HG03432 (cell line): ENCODE results near the gene NRG2.

Experiments used
- ATAC-seq: cut with Tn5 transposase; IDR thresholded peaks from one replicate; pipeline ENCODE4 v1.9.1; 2021; ENCODE audit warnings: mild to moderate bottlenecking, moderate library complexity; ENCODE audit not compliant: unreplicated experiment

The NRG2 gene

DNA sequence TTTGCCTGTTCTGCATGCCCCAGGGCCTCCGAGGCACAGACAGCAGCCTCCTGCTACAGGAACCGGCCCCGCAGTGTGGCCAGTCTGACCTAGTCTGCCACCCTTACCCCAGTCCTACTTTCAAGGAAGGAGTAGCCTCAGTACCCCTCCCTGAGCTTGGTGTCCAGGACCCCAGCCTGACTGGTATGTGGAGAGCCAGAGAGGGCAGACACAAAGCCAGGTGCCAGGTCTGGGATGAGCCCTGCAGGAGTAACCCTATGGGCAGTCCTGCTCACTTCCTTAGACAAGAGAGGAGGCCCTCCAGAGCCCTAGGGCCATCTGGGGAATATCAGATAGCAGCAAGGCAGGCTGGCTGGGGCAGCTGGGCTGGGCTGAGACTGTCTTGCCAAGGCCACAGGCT lies 67.8 kb downstream of the NRG2 start:
- ATAC-seq, result no peak

DNA sequence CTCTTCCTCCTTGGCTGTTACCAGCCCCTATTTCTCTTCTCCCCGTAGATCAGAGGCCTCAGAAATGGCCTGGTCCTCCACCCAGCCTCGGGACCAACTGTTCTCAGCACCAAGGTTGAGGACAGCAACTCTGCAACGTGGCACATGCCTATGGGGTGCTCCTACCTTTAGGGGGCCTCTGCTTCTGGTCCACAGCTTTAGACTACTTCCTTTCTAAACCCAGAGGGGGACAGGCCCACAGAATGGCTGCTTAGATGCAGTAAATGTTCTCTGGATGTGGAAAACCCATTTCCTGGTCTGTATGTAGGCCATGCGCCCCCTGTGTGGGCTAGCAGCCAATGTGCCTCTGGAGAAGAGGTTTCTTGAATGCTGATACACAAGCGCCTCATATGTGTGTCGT lies 68.4 kb downstream of the NRG2 start:
- ATAC-seq, result no peak

DNA sequence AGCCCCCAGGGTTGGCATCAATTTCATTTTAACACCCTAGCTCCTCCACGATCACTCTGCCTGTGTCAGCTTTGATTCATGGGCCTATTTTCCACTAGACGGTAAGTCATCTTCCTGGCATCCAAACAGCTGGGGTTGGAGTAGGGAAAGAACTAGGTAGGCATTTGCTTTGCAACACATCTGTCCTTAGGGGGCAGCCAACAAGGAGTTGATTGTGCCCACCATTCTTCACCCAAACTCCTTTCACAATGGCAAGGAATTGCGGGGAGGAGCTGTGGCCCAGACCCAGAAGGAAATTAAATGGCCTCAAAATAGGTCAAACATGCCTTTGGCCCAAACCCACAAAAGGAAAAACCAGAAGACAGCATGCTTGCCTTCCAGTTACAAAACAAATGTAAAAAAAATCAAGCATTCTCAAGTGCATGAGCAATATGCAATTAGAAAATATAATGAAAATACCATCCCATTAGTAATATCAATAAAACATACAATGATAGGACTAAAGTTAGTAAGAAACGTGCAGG lies 71.8 kb downstream of the NRG2 start:
- no peak for ATAC-seq

- ATAC-seq, result no peak
These were observed 73.8 kb downstream of the NRG2 start for GRCh38 chr5:139969318-139969717.

DNA sequence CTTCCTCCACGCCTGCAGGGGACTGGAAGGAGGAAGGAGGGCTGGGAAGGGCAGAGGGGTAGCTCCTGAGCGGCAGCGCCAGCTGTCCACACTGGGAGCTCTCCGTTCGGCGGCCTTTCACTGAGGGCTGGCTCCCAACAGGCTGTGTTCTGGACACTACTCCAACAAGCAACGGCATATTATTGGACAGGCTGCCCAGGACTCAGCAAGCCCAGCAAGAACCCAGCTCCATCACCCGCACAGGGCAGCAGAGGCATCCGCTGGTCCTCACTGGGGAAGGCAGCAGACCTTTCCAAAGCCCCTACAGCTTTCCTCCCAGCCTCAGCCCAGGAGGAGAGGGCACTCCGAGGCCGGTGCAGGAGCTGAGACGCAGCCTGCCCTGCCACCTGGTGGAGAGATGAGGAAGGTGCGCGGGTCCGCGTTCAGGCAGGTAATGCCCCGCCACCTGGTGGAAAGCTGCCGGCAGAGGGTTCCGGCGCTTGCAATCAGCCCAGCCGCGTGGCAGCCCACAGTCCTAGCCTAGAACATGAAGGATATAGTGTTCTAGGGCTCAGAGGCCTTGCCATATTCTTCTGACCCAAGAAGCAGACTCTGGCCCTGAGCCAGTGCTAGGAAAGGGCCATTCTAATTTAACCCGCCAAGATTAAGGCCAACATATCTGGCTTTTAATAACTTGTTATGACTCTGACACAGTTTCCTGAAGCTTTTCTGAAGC lies 74.4 kb downstream of the NRG2 start:
- ATAC-seq, result peak; percentile 93

- no peak for ATAC-seq
These were observed 75.7 kb downstream of the NRG2 start for GRCh38 chr5:139967353-139967752.

GRCh38 chr5:139966856-139967255 lies 76.2 kb downstream of the NRG2 start:
- no peak for ATAC-seq

DNA sequence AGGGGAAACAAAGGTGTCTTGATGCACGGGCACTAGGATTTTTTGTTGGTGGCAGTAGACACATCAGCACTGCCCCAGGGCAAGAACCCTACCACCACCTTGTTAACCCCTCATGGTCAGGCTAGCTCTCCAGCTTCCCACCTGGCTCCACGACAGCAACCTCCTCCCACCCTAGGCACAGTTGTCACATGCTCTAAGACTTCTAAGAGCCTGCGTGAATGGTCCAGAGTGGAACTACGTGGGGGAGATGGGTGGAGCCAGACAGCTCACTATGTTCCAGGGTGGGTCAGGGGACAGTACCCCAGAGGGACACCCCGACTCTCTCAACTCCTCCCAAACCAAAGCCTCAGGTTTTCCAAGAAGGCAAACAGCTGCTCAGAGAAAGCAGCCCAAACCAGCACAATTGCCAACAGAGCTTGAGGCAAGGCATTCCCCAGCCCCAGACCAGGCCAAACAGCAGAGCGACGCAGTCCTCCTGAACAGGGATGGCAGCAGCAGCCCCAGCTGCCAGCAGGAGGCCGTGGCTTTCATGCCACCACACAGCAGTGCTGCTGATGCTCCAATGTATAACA lies 78.0 kb downstream of the NRG2 start:
- ATAC-seq, result no peak

GRCh38 chr5:139964266-139964993 lies 78.7 kb downstream of the NRG2 start:
- ATAC-seq, result no peak

GRCh38 chr5:139962445-139962844 lies 80.7 kb downstream of the NRG2 start:
- ATAC-seq, result no peak

- peak; percentile 57 for ATAC-seq
These were observed 81.5 kb downstream of the NRG2 start for GRCh38 chr5:139961435-139962157.

DNA sequence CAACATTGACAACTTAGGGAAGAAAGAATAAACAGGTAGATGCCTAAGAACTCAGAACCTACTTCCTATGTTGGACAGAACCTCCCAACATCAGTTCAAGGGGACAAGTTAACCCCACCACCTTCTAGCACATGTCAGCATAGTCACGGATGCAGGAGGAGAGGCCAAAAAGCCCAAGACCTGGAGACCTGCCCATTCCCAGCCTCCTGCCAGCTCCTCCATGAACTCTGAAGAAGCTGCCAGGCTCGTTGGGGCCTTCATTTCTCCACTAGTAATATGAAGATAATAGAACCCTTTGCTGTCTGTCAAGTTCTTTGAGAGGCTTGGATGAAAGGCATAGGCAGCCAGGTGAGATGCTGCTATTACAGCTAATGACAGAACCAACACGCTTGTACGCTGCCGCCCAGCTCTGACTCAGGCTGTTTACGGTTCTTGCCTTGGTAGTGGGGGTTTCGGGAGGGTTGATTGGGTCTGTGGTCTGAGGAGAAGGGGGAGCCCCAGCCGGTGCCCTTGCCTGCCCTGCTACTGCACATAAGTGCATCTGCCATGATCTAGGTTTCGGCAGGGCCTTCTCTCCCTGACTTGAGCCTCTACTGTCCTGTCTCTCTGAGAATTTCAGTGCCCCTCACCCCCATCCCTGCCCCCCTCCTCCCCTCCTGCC lies 82.2 kb downstream of the NRG2 start:
- peak; percentile 43 for ATAC-seq

DNA sequence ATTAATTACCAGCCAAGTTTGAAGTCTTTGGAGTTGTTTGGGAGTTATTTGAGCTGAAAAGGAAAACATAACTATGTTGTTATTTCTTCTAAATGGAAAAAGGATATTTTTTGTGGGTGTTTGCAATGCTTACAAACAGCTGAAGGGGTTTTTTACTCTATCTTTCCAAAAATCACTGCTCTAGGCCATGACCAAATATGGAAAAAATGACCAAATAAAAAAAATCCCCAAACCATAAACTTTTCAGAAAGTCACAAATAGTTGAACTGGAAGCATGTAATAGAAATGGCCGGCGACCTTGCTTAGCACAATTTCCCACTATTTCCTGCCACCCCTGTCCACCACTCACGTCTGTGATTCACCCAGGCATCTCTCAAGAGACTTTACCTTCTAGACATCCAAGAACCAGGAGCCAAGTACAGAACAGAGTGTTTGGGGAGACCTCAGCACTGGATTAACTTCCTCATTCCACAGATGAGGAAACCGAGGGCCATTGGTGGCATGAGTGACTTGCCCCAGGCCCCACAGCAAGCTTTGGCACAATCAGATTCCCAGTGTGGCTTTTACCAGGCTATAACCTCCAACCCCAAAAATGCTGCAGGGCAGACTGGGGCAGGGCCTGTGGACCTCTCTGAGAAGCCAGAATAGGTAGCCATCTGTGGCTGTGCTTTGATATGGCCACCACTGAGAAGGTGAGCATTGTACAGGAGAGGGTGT lies 84.5 kb downstream of the NRG2 start:
- no peak for ATAC-seq

- ATAC-seq, result no peak
These were observed 86.8 kb downstream of the NRG2 start for GRCh38 chr5:139956342-139956741.

- peak; percentile 32 for ATAC-seq
These were observed 87.4 kb downstream of the NRG2 start for GRCh38 chr5:139955616-139956273.

- ATAC-seq, result peak; percentile 81
These were observed 88.0 kb downstream of the NRG2 start for GRCh38 chr5:139955053-139955605.

- no peak for ATAC-seq
These were observed 88.6 kb downstream of the NRG2 start for GRCh38 chr5:139954462-139954861.

- ATAC-seq, result no peak
These were observed 89.1 kb downstream of the NRG2 start for GRCh38 chr5:139954022-139954421.

DNA sequence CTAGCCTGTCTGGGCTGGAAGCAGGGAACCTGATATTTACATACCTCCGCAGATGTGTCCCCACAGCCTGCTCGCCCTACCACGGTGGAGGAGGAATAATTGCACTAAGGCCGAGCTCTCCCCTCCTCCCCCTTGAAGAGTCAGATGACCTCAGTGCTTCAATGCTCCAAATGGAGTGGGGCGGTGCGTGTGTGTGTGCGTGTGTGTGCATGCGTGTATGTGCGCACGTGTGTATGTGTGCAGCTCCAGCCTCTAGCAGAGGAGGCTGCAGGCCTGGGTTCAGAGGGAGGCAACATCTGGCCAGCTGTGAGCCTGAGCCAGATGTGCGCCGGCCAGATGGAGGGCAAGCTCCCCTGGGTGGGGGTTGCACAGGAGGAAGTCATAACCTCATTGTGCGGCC lies 90.5 kb downstream of the NRG2 start:
- no peak for ATAC-seq
